HG03095 (cell line): ENCODE measurements around the gene PIK3R6.

ENCODE experiments used
- ATAC-seq: cut with Tn5 transposase; IDR thresholded peaks from one replicate; pipeline ENCODE4 v1.9.1; 2021; ENCODE audit warnings: moderate library complexity; ENCODE audit not compliant: unreplicated experiment

PIK3R6 gene

GRCh38 chr17:8798846-8799569 is 68.5 kb downstream of the PIK3R6 start, which contains the start of gene MFSD6L:
Gene MFSD6L (minus strand): TSS chr17:8799365. CDS start chr17:8799120, 245 bp downstream.
- no peak for ATAC-seq

DNA sequence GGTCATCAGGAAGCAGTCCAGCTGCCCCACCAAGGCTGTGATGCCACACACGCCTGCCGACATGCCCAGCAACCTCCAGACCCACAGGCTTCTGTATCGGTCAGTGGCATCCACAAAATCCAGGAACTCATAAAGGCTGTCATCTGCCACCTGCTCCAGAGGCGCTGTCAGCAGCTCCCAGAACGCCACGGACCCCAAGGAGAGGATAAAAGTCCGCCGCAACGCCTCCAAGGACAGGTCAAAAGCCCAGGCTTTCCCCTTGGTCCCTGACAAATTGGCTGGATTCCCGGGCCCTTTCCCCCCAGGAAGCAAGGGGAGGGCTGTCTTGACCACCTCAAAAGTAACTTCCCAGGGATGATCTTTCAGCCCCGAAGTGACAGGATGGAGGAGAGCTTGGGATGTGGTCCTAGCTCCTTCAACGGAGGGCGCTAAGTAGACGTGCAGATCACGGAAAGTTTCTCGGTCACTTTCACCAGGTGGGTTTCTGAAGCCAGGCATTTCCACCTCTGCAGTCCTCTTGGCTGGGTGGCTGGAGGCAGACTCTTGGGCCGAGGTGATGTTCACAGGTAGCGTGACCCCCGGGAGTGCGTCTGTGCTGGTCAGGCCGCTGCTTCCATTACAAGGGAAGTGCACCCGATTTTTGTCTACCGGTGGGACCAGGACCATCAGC is 69.2 kb downstream of the PIK3R6 start:
- no peak for ATAC-seq

DNA sequence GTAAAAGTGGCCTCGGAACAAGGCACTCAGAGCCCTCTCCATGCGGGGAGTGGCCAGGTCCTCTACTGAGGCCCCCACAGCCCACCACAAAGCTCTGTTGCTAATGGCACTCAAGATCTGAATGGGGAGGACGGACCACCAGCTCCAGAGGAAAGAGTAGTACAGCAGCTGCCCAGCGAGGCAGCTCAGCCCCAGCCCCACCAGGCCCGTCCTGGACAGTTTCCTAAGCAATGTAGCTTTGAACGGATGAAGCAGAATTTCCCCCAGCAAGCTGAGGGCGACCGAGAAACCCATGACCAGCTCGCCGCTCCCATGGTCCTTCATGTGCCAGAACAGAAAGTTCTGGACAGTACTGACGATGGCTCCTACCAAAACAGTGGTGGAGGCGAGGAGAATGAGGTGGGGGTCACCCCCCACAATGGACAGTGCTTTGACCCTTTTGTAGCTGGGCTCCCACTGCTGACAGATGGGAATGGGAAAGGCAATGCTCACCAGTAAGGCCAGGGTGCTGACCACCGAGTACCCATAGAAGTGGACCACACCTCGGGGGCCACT is 69.8 kb downstream of the PIK3R6 start:
- no peak for ATAC-seq

- ATAC-seq = no peak
Measured at GRCh38 chr17:8794636-8795035, 72.8 kb downstream of the PIK3R6 start.

GRCh38 chr17:8793649-8794048 is 73.8 kb downstream of the PIK3R6 start:
- ATAC-seq = no peak

- ATAC-seq = no peak
Measured at GRCh38 chr17:8792646-8793045, 74.8 kb downstream of the PIK3R6 start.

- ATAC-seq = no peak
Measured at GRCh38 chr17:8791910-8792270, 75.6 kb downstream of the PIK3R6 start.

- ATAC-seq = no peak
Measured at GRCh38 chr17:8791248-8791909, 76.1 kb downstream of the PIK3R6 start.

GRCh38 chr17:8789743-8790142 is 77.7 kb downstream of the PIK3R6 start:
- ATAC-seq = no peak

DNA sequence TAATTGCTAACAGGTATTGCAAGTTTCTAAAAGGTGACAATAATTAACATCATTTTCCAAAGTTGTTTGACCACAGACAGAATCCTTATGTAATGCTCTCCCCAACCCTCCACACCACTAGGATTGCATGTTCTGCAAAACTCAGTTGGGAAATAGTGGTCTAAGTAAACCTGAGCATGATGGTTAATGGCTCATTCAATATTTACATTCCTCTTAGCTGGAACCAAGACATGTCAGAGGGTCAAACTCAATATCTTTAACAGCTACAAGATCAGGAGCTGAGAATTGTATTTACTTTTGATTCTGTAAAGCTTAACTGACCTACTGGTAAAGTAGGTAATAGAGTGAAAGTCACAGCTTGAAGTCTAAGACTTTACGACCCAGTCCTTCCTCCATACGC is 78.5 kb downstream of the PIK3R6 start:
- no peak for ATAC-seq

DNA sequence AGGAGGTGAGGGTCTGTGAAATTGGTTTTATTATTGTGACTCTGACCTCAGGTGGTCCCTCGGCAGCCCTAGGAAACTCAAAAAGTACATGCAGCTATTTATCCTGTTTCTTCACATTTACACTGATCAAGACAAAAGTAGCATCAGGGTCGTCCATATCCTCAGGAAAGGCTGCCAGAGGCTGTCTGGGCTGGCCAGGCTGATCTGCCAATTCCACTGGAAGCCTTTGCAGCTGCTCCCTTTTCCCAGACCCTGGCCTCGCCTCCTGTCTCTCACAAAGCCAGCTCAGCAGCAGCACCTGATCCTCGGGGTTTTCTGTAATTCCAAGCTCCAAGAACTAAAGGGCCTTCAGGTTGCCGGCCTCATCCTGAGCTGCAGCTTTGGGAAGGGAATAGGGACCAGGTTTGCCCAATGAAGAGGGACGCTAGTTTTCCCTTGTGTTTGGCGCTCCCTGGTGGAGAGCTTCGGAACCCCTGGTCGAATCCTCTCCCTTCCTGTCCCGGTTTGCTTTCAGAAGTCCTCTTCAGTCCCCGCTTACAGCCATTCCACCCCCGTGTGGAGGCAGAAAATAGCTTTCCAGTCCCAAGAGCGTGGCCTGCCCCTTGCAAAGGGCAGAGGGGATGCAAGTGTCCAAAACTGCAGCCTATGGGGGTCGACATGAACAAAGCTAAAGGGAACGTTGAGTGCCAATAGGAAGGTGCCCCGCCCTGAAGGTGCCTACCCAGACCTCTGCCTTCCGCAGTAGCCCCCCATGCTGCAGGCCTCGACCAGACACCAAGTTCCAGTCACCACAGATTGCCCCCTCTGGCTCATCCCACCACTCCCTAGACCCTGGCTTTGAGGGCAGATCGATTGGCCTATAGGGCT is 81.7 kb downstream of the PIK3R6 start:
- ATAC-seq = no peak

- no peak for ATAC-seq
Measured at GRCh38 chr17:8782176-8782575, 85.3 kb downstream of the PIK3R6 start.

- ATAC-seq = no peak
Measured at GRCh38 chr17:8781776-8782175, 85.7 kb downstream of the PIK3R6 start.

DNA sequence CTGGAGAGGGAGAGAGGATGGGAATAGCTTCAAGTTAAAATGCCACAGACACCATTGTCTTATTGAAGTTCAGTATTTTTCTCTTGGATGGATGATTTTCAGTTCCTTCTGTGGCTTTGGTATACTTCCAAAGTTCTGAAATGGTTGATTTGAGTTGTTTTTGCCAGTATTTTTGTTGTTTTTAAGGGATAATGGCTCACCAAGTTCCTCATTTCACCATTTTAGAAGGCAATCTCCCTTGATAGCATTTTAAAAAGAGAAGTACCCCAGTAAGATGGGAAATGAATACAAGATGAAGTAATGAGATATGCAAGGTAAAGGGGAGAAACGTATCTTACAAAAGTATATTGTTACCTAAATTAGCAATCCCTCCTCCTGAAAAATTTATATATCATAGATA is 90.6 kb downstream of the PIK3R6 start:
- ATAC-seq = no peak

DNA sequence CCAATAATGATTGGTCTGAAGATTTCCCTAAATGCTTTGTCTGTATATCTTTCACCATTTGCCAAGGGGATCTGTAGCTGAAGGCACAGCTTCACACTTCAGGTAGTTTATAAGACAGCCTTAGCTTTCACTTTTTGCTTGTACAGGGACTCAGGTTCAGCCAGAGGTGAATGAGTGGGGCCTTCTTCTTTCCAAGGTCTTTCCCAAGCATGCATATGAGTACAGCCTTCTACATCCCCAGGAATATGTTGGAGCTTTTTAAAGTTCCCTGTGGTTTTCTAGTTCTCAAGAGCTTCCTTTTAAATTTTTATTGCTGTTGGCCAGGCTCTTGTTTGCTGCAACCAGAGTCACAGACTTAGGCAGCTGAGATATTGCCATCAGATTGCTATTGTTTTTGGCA is 91.2 kb downstream of the PIK3R6 start:
- ATAC-seq = no peak

- ATAC-seq = no peak
Measured at GRCh38 chr17:8766731-8767130, 100.7 kb downstream of the PIK3R6 start.

DNA sequence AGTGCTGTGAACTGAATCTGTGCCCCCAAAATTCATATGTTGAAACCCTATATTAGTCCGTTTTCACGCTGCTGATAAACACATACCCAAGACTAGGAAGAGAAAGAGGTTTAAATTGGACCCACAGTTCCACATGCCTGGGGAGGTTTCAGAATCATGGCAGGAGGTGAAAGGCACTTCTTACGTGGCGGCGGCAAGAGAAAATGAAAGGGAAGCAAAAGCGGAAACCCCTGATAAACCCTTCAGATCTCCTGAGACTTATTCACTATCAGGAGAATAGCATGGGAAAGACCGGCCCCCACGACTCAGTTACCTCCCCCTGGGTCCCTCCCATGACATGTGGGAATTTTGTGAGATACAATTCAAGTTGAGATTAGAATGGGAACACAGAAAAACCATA is 105.5 kb downstream of the PIK3R6 start:
- no peak for ATAC-seq

DNA sequence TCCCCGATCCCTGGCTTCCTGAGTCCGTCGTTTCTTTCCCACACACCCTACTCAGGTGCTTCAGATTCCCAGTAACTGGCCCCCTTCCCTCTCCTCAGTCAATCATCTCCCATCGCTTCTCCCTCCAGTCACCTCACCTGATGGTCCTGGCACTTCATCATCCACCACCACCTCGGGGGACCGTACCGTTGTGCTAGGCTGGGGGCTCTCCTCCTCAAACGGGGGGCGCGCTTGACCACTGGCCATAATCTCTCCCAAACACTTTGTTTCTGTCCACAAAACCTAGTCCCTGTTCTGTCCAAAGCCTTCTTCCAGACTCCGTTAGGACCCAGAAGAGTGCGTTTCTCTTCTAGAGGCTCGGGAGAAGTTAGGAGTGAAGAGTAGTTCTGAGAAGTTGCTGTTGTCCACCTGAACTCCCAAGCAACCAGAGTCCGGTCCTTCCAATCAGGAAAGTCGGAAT is 109.3 kb downstream of the PIK3R6 start, which contains the start of gene SPDYE4:
Gene SPDYE4 (minus strand): TSS at position 410 of the 460 bp plus-strand sequence. CDS start 164 bp downstream, at position 246.
- no peak for ATAC-seq

DNA sequence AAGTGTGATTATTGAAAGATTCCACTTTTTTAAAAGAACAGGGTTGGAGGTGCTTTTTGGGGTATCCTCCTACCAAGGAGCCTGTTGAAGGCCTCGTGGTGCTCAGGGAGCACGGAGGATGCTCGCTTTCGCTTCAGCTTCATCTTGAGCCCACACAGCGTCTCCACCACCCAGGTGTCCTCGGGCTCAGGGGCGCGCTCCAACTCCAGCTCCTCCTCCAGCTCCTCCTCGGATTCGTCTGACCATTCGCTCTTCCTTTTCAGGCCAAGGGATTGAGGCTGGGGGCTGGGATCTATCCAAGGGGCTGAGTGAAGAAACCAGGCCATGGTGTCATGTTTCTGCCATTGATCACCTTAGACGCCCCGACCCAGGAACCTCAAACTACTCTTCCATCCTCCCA is 110.3 kb downstream of the PIK3R6 start:
- no peak for ATAC-seq

DNA sequence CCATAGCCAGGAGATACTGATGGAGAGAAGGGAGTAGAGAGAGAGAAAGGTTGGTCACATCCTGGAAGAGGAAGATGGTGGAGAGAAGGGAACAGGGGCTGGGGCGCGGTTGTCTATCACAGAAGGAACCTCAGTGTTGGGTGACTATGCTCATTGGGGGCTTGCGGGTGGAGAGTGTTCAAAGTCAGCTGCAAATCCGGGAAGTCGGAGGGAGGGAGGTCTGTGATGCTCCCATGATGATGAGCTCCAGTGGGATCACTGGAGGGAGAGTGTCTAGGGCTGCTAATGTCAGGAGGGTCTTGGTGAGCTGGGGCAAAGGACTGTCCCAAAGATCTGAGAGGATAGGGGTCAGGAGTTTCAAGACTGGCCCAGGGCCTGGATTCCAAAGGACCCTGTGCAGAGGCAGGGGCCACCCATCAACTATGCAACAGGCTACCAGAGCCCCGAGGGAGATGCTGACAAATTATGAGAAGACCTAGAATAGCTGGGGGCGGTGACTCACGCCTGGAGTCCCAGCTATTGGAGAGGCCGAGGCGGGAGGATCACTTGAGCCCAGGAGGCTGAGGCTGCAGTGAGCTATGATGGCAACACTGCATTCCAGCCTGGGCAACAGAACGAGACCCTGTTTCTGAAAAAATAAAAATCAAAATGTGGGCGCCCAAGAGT is 111.8 kb downstream of the PIK3R6 start:
- no peak for ATAC-seq
